Gastroesophageal sphincter (tissue), 3 donors: ENCODE data around the gene DDX10.

ENCODE experiments used
- EP300 ChIP-seq: sonication (generic); formaldehyde crosslinking; IDR thresholded peaks from one replicate; pipeline ENCODE4 v1.6.1; 2017; ENCODE audit warnings: antibody characterized with exemption, mild to moderate bottlenecking
- POLR2A ChIP-seq, 2 donors: fragments of 450-650 bp; IDR thresholded peaks; one replicate each; pipeline ENCODE4 v1.6.1; 2017; ENCODE audit warnings: antibody characterized with exemption in 2 of 2, mild to moderate bottlenecking in 2 of 2, moderate library complexity in 1 of 2
- POLR2AphosphoS5 ChIP-seq: sonication (generic); formaldehyde crosslinking; IDR thresholded peaks from one replicate; pipeline ENCODE4 v1.6.1; 2017; ENCODE audit warnings: antibody characterized with exemption
- TF ChIP-seq, protein P1 (sequence below), 4 experiments: fragments of 200-600 bp in 2 of 4; fragments of 450-650 bp in 2 of 4; sonication (generic) in 1 of 4; IDR thresholded peaks; one replicate each; pipeline ENCODE4 v1.5.1; 2017 to 2019; ENCODE audit warnings: antibody characterized with exemption in 4 of 4, mild to moderate bottlenecking in 2 of 4, moderate library complexity in 2 of 4

DNA sequence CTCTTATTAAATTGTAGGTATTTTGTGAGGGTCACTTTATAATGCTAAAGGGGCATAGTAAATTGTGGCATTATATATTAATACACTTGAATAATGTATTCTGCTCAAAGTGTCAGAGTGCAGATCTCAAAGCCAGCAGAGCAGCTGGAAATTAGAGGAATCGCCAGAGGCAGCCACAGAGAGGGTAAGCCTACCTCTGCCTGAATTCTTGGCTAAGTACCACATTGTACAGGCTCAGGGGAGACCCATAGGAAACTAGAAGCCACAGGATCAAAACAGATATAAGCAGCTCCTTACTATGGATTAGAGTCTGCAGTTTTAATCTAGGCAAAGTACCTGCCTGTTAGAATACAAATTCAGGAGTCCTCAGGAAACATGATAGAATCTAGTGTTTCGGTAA is 249.3 kb downstream of the DDX10 start:
- TF ChIP-seq, protein P1, sequence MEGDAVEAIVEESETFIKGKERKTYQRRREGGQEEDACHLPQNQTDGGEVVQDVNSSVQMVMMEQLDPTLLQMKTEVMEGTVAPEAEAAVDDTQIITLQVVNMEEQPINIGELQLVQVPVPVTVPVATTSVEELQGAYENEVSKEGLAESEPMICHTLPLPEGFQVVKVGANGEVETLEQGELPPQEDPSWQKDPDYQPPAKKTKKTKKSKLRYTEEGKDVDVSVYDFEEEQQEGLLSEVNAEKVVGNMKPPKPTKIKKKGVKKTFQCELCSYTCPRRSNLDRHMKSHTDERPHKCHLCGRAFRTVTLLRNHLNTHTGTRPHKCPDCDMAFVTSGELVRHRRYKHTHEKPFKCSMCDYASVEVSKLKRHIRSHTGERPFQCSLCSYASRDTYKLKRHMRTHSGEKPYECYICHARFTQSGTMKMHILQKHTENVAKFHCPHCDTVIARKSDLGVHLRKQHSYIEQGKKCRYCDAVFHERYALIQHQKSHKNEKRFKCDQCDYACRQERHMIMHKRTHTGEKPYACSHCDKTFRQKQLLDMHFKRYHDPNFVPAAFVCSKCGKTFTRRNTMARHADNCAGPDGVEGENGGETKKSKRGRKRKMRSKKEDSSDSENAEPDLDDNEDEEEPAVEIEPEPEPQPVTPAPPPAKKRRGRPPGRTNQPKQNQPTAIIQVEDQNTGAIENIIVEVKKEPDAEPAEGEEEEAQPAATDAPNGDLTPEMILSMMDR (IDR thresholded peaks at IDR 0.05), result no peak
- TF ChIP-seq POLR2A (IDR thresholded peaks at IDR 0.05), result no peak
- no peak for TF ChIP-seq POLR2AphosphoS5
- no peak for TF ChIP-seq EP300
